NCI-H2107 treated with DMSO at 0.1 percent for 48 hours (cell line): ENCODE measurements around the gene DHRS12.
"Not testable (repeated sequence)": the region's sequence is repeated elsewhere in the genome, so short reads cannot be mapped to it uniquely, and the experiment has no call there.

Experiments used
- DNase-seq: peaks from one replicate; lab custom pipeline; 2025; ENCODE audit not compliant: unreplicated experiment; lab: John Stamatoyannopoulos, UW

DHRS12 gene

DNA sequence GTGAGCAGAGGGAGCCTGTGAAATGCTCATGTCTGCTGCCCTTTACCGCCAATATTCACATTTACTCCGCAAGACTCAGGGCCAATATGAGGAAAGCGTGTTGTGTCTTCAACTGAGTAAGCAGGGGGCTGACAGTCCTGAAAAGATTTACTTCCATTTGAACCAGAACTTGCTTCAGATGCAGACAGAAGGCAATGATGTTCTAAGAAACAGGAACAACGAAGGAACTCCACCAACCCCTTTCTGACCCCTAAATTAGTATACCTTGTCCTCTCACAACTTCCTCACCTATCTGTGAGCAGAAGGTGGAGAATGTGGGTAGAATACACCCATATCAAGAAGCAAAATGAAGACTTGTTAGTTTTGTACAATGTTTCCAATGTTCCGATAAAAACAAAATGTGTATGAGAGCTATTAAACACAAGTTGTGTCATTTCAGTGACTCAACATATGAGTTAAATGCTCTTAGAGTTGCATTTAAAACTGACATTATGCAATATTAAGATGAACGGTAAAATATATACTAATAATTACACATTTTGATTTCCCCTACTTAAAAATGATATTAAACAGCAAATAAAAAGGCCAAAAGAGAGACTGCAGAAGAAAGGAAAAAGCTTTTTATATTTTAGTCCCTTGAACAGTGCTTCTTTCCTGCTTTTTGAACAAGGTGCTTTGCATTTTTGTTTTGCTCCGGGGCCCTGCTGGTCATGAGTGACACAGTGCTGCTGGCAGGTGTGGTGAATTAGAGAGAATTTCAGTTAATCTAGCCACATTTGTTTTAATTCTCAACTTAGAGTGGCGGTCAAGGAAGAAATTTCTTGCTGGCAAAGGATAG lies 25.0 kb upstream of the DHRS12 start:
- DNase-seq, result no peak

GRCh38 chr13:51827254-51827653 lies 23.3 kb upstream of the DHRS12 start:
- no peak for DNase-seq

DNA sequence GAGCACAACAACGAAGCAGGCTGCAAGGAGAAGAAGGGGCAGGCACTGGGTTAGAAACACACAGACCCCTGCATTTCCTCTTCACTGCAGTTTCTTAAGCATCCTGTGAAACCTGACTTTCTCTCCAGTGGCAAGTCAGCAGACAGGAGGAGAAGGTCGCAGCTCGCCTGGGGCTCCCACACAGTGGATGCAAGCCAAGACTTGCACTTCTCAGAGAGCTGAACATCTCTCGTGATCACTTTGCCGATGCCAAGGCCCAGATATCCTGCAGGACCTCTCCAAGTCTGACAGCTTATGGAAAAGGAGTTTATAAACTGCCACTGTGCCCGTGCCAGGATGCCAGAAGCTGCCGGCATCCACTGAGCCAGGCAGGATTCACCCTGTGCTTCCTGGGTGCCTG lies 22.6 kb upstream of the DHRS12 start:
- no peak for DNase-seq

DNA sequence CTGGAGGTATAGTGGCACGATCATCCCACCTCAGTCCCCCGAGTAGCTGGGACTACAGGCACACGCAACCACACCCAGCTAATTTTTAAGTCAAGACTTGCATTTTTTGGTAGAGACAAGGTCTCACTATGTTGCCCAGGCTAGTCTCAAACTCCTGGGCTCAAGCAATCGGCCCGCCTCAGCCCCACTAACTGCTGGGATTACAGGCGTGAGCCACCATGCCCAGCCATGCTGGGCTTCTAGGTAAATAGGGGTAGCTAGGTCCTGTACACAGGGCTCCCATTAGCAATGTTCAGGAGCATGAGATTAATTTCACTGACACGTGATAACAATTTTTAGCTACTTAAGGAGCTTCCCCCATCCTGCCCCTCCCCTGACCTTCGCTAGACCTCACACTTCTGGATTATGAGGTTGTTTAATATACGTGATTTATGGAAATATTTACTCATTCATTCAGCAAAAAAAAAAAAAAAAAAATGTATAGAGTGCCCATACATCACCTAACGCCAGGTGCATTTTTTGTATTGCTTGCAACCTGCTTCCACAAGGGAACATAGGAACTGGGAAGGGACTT lies 21.8 kb upstream of the DHRS12 start:
- no peak for DNase-seq

GRCh38 chr13:51825165-51825592 lies 21.2 kb upstream of the DHRS12 start:
- no peak for DNase-seq

DNA sequence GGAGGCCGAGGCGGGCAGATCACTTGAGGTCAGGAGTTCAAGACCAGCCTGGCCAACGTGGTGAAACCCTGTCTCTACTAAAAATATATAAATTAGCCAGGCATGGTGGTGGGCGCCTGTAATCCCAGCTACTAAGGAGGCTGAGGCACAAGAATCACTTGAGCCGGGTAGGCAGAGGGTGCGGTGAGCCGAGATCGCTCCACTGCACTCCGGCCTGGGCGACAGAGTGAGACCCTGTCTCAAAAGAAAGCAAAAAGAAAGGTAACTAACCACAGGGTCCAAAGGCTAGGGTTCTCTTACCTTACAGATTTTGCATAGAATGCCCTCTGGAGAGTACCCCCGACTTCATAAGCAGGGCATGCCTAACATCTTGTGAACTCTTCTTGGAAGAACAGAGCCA lies 20.7 kb upstream of the DHRS12 start:
- not testable (repeated sequence) for DNase-seq

DNA sequence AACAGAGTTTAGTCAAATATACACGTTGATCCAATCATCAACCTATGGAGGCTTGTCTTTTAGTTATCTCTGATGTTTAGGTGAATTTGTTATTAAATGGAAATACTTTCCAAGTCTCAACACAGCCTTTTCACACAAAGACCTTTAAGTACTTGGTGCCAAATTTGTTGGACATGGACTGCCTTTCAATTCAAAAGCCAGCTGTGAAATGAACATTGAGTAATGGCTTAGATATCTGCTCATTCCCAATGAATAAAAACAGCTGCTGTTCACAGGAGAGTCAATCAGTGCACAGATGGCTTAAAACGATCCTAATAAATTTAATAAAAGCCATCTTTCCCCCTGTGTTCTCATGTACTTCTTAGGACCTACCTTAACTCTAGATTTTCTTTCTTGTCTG lies 19.9 kb upstream of the DHRS12 start:
- no peak for DNase-seq

DNA sequence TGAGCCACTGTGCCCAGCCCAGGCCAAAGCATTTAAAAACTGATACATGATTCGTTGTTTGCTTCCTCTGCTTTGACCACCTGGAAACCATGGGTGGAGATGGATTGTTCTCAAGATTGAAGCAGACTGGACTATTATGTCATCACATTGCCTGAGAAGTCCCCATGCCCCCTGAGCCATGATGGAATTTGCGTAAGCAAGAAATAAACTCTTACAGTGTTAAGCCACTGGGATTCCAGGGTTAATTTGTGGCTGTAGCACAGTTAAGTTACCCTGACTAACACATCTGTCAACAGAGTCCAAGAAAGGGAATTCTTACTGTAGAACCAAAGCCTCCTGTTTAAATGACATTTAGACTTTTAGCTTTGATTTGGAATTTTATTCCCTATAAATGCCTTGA lies 19.4 kb upstream of the DHRS12 start:
- DNase-seq, result no peak

DNA sequence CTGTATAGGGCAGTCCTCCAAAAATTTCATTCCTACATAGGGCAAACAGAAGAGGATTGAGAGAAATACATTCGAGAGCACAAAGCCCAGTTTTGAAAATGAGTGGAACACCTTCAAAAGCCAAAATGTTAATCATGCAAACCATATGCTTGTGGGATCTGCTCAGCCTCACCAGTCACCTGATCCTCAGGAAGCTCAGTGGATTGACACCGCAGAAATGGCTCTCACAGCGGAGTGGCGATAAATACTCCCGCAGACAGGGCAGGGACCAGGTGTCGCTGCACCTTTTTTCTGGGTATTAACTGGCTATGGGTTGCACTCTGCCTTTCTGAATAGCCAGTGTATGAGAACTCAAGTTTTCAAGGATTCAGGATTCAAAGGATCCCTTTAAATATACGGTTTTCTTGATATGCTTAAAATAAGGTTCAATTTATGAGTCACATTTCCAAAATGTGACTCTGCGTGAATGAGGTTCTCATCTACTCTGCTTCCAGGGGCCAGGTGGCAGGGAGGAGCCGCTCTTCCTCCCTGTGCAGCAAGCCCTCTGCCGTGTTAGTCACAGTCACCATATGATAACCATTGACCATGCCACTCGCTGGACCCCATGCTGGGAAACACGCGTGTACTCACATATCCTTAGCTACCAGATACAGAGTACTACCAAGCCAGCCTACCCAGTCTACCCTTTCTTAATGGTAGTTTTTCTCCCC lies 18.3 kb upstream of the DHRS12 start:
- peak; percentile 80 for DNase-seq

GRCh38 chr13:51821606-51822005 lies 17.6 kb upstream of the DHRS12 start:
- DNase-seq, result no peak

DNA sequence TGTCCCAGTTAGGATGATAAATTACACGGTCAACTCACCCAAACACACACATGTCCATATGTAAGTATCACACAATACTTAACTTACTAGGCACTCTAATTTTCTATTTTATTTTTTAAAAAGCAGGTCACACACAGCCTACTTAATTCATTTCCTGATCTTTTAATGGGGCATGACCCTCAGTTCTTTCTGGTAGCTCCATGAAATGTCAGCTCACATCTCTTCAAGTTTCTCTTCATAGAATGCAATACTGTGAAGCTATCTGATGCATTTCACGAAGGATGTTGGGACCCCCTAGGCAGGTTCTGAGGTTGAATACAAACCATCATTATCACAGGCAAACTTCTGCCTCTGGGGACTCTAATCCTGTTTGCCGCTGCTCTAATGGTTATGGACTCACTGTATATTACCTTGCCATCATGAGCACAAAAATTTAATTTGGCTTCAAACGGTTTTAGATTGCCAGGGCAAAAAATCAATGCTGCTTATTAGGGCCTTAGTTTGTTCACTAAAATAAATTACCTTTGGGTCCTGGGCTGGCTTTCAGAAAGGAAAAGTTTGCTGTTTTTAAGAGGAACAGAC lies 16.1 kb upstream of the DHRS12 start:
- no peak for DNase-seq

DNA sequence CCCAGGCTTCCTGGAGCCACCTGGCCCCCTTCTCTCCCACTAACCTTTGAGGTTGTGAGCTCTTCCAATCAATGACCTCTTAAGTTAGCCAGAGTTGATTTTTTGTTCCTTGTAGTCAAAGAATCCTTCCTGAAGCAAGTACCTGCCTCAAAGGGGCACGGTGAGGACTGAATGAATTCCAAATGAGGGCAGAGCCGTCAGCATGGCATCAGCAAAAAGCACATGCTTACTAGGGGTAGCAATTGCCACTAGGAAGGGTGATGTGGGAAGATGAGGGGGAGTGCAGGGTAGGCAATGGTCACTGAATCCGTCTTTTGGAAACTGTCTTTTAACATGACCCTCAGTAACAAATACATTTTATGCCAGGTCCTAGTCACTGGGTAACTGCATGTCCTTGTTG lies 15.6 kb upstream of the DHRS12 start:
- DNase-seq, result no peak

GRCh38 chr13:51818781-51819511 lies 15.0 kb upstream of the DHRS12 start:
- DNase-seq, result no peak

DNA sequence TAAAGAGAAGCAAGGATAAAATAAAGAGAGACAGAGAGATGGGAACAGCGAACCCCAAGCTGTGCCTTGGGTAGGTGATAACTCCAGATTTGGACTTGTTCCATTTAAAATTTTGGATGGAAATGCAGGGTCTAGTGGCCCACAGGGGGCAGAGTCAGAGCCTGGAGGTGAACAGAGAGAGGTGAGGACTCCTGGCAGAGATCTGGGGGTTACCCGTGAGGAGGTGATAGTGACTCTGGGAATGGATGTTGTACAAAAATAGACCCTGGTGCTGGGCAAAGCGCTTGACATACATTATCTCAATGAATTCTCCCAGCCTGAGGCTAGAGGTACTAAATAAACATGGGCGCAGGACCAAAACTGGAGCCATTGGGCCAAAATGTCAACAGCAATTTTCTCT lies 14.3 kb upstream of the DHRS12 start:
- DNase-seq, result no peak

GRCh38 chr13:51817717-51818116 lies 13.8 kb upstream of the DHRS12 start:
- DNase-seq, result no peak

- DNase-seq, result no peak
These were observed 12.8 kb upstream of the DHRS12 start for GRCh38 chr13:51816604-51817249.

DNA sequence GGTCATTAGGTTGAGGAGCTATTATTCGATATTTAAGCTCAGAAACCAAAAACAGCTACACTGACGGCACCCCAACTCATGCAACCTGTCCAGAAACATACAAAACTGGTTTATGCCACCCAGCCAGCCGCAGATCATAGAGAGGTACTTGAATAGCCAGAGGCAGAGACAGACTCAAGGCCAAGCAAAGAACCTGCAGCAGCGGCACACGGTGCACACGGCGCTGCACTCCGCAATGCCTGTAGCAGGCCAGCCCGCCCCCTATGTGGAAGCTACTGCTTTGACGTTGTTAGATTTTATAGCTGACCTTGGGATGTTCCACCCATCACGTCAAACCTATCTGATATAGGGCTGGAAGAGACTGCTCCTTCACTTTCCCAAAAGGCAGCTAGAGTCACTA lies 11.9 kb upstream of the DHRS12 start:
- no peak for DNase-seq

GRCh38 chr13:51814825-51815650 lies 11.1 kb upstream of the DHRS12 start:
- DNase-seq, result peak; percentile 68

- no peak for DNase-seq
These were observed 10.1 kb upstream of the DHRS12 start for GRCh38 chr13:51814071-51814470.
